HCT116 (cell line): ENCODE data around the gene KLHL2.

Source experiments
- CTCF ChIP-seq, 3 experiments: fragments of 200-600 bp in 1 of 3; sonication (generic) in 1 of 3; IDR thresholded peaks in 2 of 3; conservative IDR thresholded peaks in 1 of 3; 2 replicates each; pipeline ENCODE4 v1.5.1; 2012 to 2017; ENCODE audit warnings: low read depth in 2 of 3, low read length in 2 of 3, antibody characterized with exemption in 1 of 3, borderline replicate concordance in 1 of 3, control low read depth in 1 of 3, mild to moderate bottlenecking in 1 of 3, mixed read lengths in 1 of 3, mixed run types in 1 of 3, moderate library complexity in 1 of 3; ENCODE audit not compliant: insufficient read depth in 1 of 3
- FOSL1 ChIP-seq: IDR thresholded peaks from 2 replicates; pipeline ENCODE4 v1.6.1; 2012; ENCODE audit warnings: low read depth
- POLR2A ChIP-seq: IDR thresholded peaks from 2 replicates; pipeline ENCODE4 v1.7.0; 2011; ENCODE audit warnings: borderline replicate concordance; ENCODE audit not compliant: insufficient read depth, insufficient read length; ENCODE audit errors: extremely low read depth
- SRF ChIP-seq: IDR thresholded peaks from 2 replicates; pipeline ENCODE4 v1.6.1; 2012; ENCODE audit warnings: low read depth

- no peak for TF ChIP-seq FOSL1
- TF ChIP-seq CTCF (IDR thresholded peaks at IDR 0.05 in 2 of 3, conservative IDR thresholded peaks at IDR 0.05 in 1 of 3; ENCODE audit: borderline replicate concordance in 1 of 3, insufficient read depth in 1 of 3, low read depth in 2 of 3, low read length in 2 of 3) = no peak
- no peak for TF ChIP-seq SRF
- no peak for TF ChIP-seq POLR2A
These were observed 153.8 kb downstream of the KLHL2 start for GRCh38 chr4:165360985-165361670.
